K562 (cell line): Measurements from ENCODE around the gene ITGB6. TPM values are rescaled to one million over a fixed set of nuclear protein-coding genes. Genes with fewer than 3 reads are reported as not detected.

Experiments used
- ATAC-seq: fragments of 200-7000 bp; cut with Tn5 transposase; 3 replicates; pipeline ENCODE4 v1.9.1; 2020; ENCODE audit warnings: moderate library complexity
- BruUV-seq: library from RNA; stranded (reverse); fragments of 400-500 nt; replicated peaks from 2 replicates; lab custom pipeline; 2021; lab: Mats Ljungman, UMichigan
- CTCF ChIA-PET: fragments of 300-600 bp; formaldehyde crosslinking; extraction: SDS; loops from one replicate; lab custom pipeline; 2021; ENCODE audit warnings: low intra/inter-chr PET ratio; lab: Yijun Ruan, JAX
- POLR2A ChIA-PET: fragments of 300-600, 350-650 bp; sonication (Branson Sonifier 250); formaldehyde crosslinking; extraction: SDS; loops from one replicate; lab custom pipeline; 2021; ENCODE audit warnings: antibody characterized with exemption, inconsistent platforms; lab: Yijun Ruan, JAX
- DNase-seq, 4 experiments: peaks; one replicate each; pipeline versions ENCODE4 v3.0.0 to v3.0.0-alpha.2; 2011 to 2018; ENCODE audit warnings: low spot score in 3 of 4, mixed read lengths in 3 of 4; ENCODE audit errors: extremely low read depth in 1 of 4
- FAIRE-seq: peaks from 2 replicates; lab custom pipeline; 2011; peaks lifted over from hg19 to GRCh38; lab: Jason Lieb, UNC
- H2AFZ ChIP-seq: 2 replicates; pipeline ENCODE4 v1.6.0; 2011; ENCODE audit warnings: low read depth, low read length, control low read depth, inconsistent platforms
- H3K27ac ChIP-seq: fragments of 200-600 bp; 3 replicates; pipeline ENCODE4 v1.8.0; 2011; ENCODE audit warnings: low read depth, mild to moderate bottlenecking, control low read depth, inconsistent platforms, low read length, moderate library complexity, mixed read lengths; ENCODE audit errors: extremely low read depth
- H3K27me3 ChIP-seq, 2 experiments: fragments of 300-600 bp in 1 of 2; 2 replicates in 1 of 2; 3 replicates in 1 of 2; pipeline versions ENCODE4 v1.6.0 to v1.8.0; 2011; ENCODE audit warnings: inconsistent platforms in 2 of 2, low read length in 2 of 2, mild to moderate bottlenecking in 1 of 2, mixed read lengths in 1 of 2, moderate library complexity in 1 of 2; ENCODE audit not compliant: control insufficient read depth in 2 of 2, insufficient read depth in 2 of 2
- H3K36me3 ChIP-seq: fragments of 300-600 bp; 3 replicates; pipeline ENCODE4 v1.8.0; 2011; ENCODE audit warnings: mild to moderate bottlenecking, low read length, inconsistent platforms; ENCODE audit not compliant: control insufficient read depth, insufficient read depth
- H3K4me1 ChIP-seq, 2 experiments: fragments of 200-600 bp in 1 of 2; replicated peaks in 1 of 2; 2 replicates in 1 of 2; 3 replicates in 1 of 2; pipeline versions ENCODE4 v1.5.1 to v1.8.0; 2011; ENCODE audit warnings: inconsistent platforms in 2 of 2, low read length in 2 of 2, mild to moderate bottlenecking in 1 of 2, mixed read lengths in 1 of 2, moderate library complexity in 1 of 2; ENCODE audit not compliant: control insufficient read depth in 2 of 2, insufficient read depth in 2 of 2
- H3K4me2 ChIP-seq: 2 replicates; pipeline ENCODE4 v1.6.1; 2011; ENCODE audit warnings: low read length, control low read depth, inconsistent platforms, mixed read lengths; ENCODE audit not compliant: insufficient read depth
- H3K4me3 ChIP-seq: fragments of 200-600 bp; sonication (generic), shearing (Covaris generic); 2 replicates; pipeline ENCODE4 v1.5.1; 2016; ENCODE audit warnings: control low read depth, inconsistent platforms
- H3K79me2 ChIP-seq: fragments of 200-600 bp; 3 replicates; pipeline ENCODE4 v1.8.0; 2011; ENCODE audit warnings: low read length, inconsistent platforms; ENCODE audit not compliant: control insufficient read depth, insufficient read depth
- H3K9ac ChIP-seq, 2 experiments: 2 replicates each; pipeline versions ENCODE4 v1.6.0 to v1.6.1; 2011; ENCODE audit warnings: low read depth in 2 of 2, low read length in 2 of 2, control low read depth in 1 of 2, inconsistent platforms in 1 of 2, mild to moderate bottlenecking in 1 of 2, mixed read lengths in 1 of 2; ENCODE audit not compliant: insufficient read depth in 1 of 2
- H3K9me1 ChIP-seq: one replicate; pipeline ENCODE4 v1.6.0; 2011; ENCODE audit warnings: inconsistent platforms, mild to moderate bottlenecking, low read length, moderate library complexity; ENCODE audit not compliant: control insufficient read depth, insufficient read depth
- H3K9me3 ChIP-seq: replicated peaks from 2 replicates; pipeline ENCODE4 v1.5.1; 2011; ENCODE audit warnings: low read depth, low read length, inconsistent platforms; ENCODE audit not compliant: control insufficient read depth, insufficient read depth
- H4K20me1 ChIP-seq: replicated peaks from 2 replicates; pipeline ENCODE4 v1.6.1; 2011; ENCODE audit warnings: low read length, inconsistent platforms, mixed read lengths; ENCODE audit not compliant: control insufficient read depth, insufficient read depth
- CHCHD3 ChIP-seq: fragments of 250-450 bp; sonication (Bioruptor Pico); IDR thresholded peaks from 2 replicates; pipeline ENCODE4 v2.1.2; 2022; ENCODE audit warnings: mild to moderate bottlenecking
- ETS2 ChIP-seq: IDR thresholded peaks from 2 replicates; pipeline ENCODE4 v1.6.1; 2016; ENCODE audit warnings: borderline replicate concordance, missing genetic modification characterization, mild to moderate bottlenecking, moderate library complexity, missing compliant biosample characterization; ENCODE audit not compliant: poor library complexity, severe bottlenecking
- HOMEZ ChIP-seq: fragments of 250-450 bp; sonication (Bioruptor Pico); IDR thresholded peaks from 2 replicates; pipeline ENCODE4 v1.4.0; 2020; ENCODE audit warnings: mild to moderate bottlenecking, moderate library complexity
- MTA1 ChIP-seq: fragments of 450-650 bp; IDR thresholded peaks from 2 replicates; pipeline ENCODE4 v1.6.1; 2017; ENCODE audit warnings: borderline replicate concordance
- NKRF ChIP-seq: fragments of 450-650 bp; IDR thresholded peaks from 2 replicates; pipeline ENCODE4 v1.6.1; 2016; ENCODE audit warnings: borderline replicate concordance
- NR2C1 ChIP-seq, 2 experiments: fragments of 450-650 bp; IDR thresholded peaks; 2 replicates each; pipeline ENCODE4 v1.6.1; 2017; ENCODE audit warnings: mild to moderate bottlenecking in 2 of 2, antibody characterized with exemption in 1 of 2, inconsistent platforms in 1 of 2, missing compliant biosample characterization in 1 of 2, missing genetic modification characterization in 1 of 2
- RBM34 ChIP-seq: fragments of 200-400 bp; formaldehyde crosslinking; IDR thresholded peaks from 2 replicates; pipeline ENCODE4 v1.6.1; 2018; ENCODE audit warnings: low read length, borderline replicate concordance; ENCODE audit not compliant: insufficient read depth
- TAF9B ChIP-seq: fragments of 450-650 bp; IDR thresholded peaks from 2 replicates; pipeline ENCODE4 v1.6.1; 2018; ENCODE audit warnings: mild to moderate bottlenecking; ENCODE audit not compliant: partially characterized antibody
- ZFP30 ChIP-seq: fragments of 250-450 bp; sonication (Bioruptor Pico); IDR thresholded peaks from 2 replicates; pipeline ENCODE4 v1.8.0; 2022; ENCODE audit warnings: moderate library complexity, mild to moderate bottlenecking, inconsistent platforms, borderline replicate concordance
- ZNF444 ChIP-seq: fragments of 250-450 bp; sonication (Bioruptor Pico); IDR thresholded peaks from 2 replicates; pipeline ENCODE4 v1.4.0; 2020; ENCODE audit warnings: mild to moderate bottlenecking, moderate library complexity
- ZSCAN32 ChIP-seq: fragments of 450-650 bp; formaldehyde crosslinking; IDR thresholded peaks from 2 replicates; pipeline ENCODE4 v1.4.0; 2020; ENCODE audit warnings: mild to moderate bottlenecking, moderate library complexity
- WGBS: fragments of 100-300 bp; shearing (Covaris generic); methylation state at CpG from one replicate; pipeline ENCODE4 v1.1.6; 2016; ENCODE audit warnings: low coverage, mixed read lengths; ENCODE audit not compliant: insufficient coverage; ENCODE audit errors: missing lambda C conversion rate; 5-methylcytosine and 5-hydroxymethylcytosine counted together
- in situ Hi-C: fragments of 300-500 bp; cut with MboI; formaldehyde crosslinking; loops from 4 replicates; pipeline ENCODE4 v1.15.0; 2018; ENCODE audit warnings: inconsistent platforms, mixed read lengths
- intact Hi-C: fragments of 100-400 bp; cut with micrococcal nuclease; formaldehyde crosslinking; loops from 2 replicates; pipeline ENCODE4 v1.14.2; 2022
- polyA plus RNA-seq, 8 experiments: library from polyadenylated mRNA; depleted of rRNA in 4 of 8; stranded (reverse) in 5 of 8; unstranded in 3 of 8; fragments of >200 nt; fragmentation: Nextera tagmentation in 2 of 8; fragmentation: Illumina TruSeq in 1 of 8; extraction: Ambion mirVana in 2 of 8; extraction: Trizol in 1 of 8; gene quantifications; 2 replicates each; pipeline versions ENCODE4 v1.2.1 to v1.2.3, GENCODE V29; 2011 to 2014; ENCODE audit warnings: inconsistent platforms in 1 of 8, missing spikeins in 1 of 8
- total RNA-seq, 7 experiments: library from RNA; depleted of rRNA in 6 of 7; stranded (reverse); fragments of >200 nt in 6 of 7; fragmentation: Illumina TruSeq in 2 of 7; extraction: Trizol in 2 of 7; gene quantifications; 2 replicates each; pipeline versions ENCODE4 v1.2.1 to v1.2.3, GENCODE V29; 2011 to 2021; ENCODE audit warnings: low replicate concordance in 1 of 7

ITGB6 gene
- total and polyA plus RNA-seq, 9 of the 15 experiments (the other 6 are each of a cell fraction or from before 2014, with no cell fraction given): 0.18 TPM; not detected in 8

- H3K9me1 ChIP-seq: no peaks in the 10 kb centered on the region
- intact Hi-C loops: no loop called here
- no peak overlapping the region for H3K9ac ChIP-seq
- H3K36me3 ChIP-seq: no peaks in the 10 kb centered on the region
- no peak overlapping the region for H3K4me2 ChIP-seq
- TF ChIP-seq ZFP30 (CRISPR knock-in tag) (no peak), TAF9B (no peak), NKRF (no peak), ZNF444 (CRISPR knock-in tag) (no peak), NR2C1 (IDR thresholded peaks at IDR 0.05) (no peak), NR2C1 (tag; IDR thresholded peaks at IDR 0.05) (no peak), ZSCAN32 (CRISPR knock-in tag) (no peak), CHCHD3 (no peak), MTA1 (no peak), HOMEZ (CRISPR knock-in tag) (no peak), RBM34 (no peak), ETS2 (tag) (no peak)
- TF ChIP-seq, all 486 proteins: peak for 0
- in situ Hi-C loops: no loop called here
- ChIA-PET CTCF (no interaction called here), POLR2A (no interaction called here)
- Histone ChIP-seq H3K79me2 (no peaks in the 10 kb centered on the region), H3K9me3 (no peaks in the 10 kb centered on the region), H3K27ac (no peak overlapping the region), H2AFZ (no peak overlapping the region), H3K4me1 (no peaks in the 10 kb centered on the region), H4K20me1 (no peaks in the 10 kb centered on the region), H3K27me3 (no peaks in the 10 kb centered on the region), H3K4me3 (no peak overlapping the region)
- no TSS peak for BruUV-seq
- WGBS: 3% methylated on average over 5 of the region's 5 CpGs
- DNase-seq: no peak
- FAIRE-seq: no peak
- ATAC-seq: no peak
Measured at GRCh38 chr2:160194946-160195345, 5.1 kb downstream of the ITGB6 start.
